K562 (cell line): ENCODE data around the gene SGMS1. TPM values are rescaled to one million over a fixed set of nuclear protein-coding genes. Genes with fewer than 3 reads are reported as not detected.
A peak's percentile ranks its signal among the peaks of the same experiment; 100 is the strongest.

Experiments
- ARID1B ChIP-seq: fragments of 450-650 bp; IDR thresholded peaks from 2 replicates; pipeline ENCODE4 v1.6.1; 2016; ENCODE audit warnings: antibody characterized with exemption, mild to moderate bottlenecking, inconsistent platforms
- CAMTA2 ChIP-seq: fragments of 250-450 bp; sonication (Bioruptor Pico); conservative IDR thresholded peaks from 2 replicates; pipeline ENCODE4 v1.5.1; 2022
- CBFA2T3 ChIP-seq: fragments of 450-650 bp; IDR thresholded peaks from 2 replicates; pipeline ENCODE4 v1.6.1; 2017
- GTF2A2 ChIP-seq: IDR thresholded peaks from 2 replicates; pipeline ENCODE4 v1.6.1; 2016; ENCODE audit warnings: mild to moderate bottlenecking, missing genetic modification characterization, missing compliant biosample characterization
- KAT8 ChIP-seq: fragments of 450-650 bp; IDR thresholded peaks from 2 replicates; pipeline ENCODE4 v1.6.1; 2016; ENCODE audit warnings: low read depth, mild to moderate bottlenecking
- NR2C2 ChIP-seq, 2 experiments: fragments of 200-800 bp in 1 of 2; sonication (Bioruptor generic) in 1 of 2; sonication (generic) in 1 of 2; formaldehyde crosslinking in 1 of 2; IDR thresholded peaks; 2 replicates each; pipeline versions ENCODE4 v1.6.1 to v1.8.0; 2016 to 2022; ENCODE audit warnings: mild to moderate bottlenecking in 1 of 2, missing compliant biosample characterization in 1 of 2, missing genetic modification characterization in 1 of 2, missing genetic modification reagents in 1 of 2
- RNF2 ChIP-seq: sonication (generic); IDR thresholded peaks from 2 replicates; pipeline ENCODE4 v1.6.1; 2016
- SETDB1 ChIP-seq: IDR thresholded peaks from one replicate; pipeline ENCODE4 v1.6.1; 2012; ENCODE audit warnings: low read length, control low read depth, inconsistent platforms
- SOX6 ChIP-seq: fragments of 450-650 bp; IDR thresholded peaks from 2 replicates; pipeline ENCODE4 v1.6.1; 2014; ENCODE audit warnings: mild to moderate bottlenecking
- SREBF1 ChIP-seq: fragments of 150-350 bp; IDR thresholded peaks from 2 replicates; pipeline ENCODE4 v1.6.1; 2014; ENCODE audit warnings: antibody characterized with exemption, low read depth, low read length, borderline replicate concordance
- ZNF140 ChIP-seq: fragments of 250-450 bp; sonication (Bioruptor Pico); IDR thresholded peaks from 2 replicates; pipeline ENCODE4 v1.8.0; 2021; ENCODE audit warnings: moderate library complexity, mild to moderate bottlenecking, inconsistent platforms
- ZNF224 ChIP-seq: sonication (generic); formaldehyde crosslinking; IDR thresholded peaks from 2 replicates; pipeline ENCODE4 v1.8.0; 2022; ENCODE audit warnings: mild to moderate bottlenecking, missing genetic modification reagents
- ZNF24 ChIP-seq: fragments of 450-650 bp; IDR thresholded peaks from 2 replicates; pipeline ENCODE4 v1.6.1; 2016
- ZNF282 ChIP-seq: sonication (generic); formaldehyde crosslinking; IDR thresholded peaks from 2 replicates; pipeline ENCODE4 v1.8.1; 2023; ENCODE audit warnings: missing genetic modification reagents
- ZNF780A ChIP-seq: fragments of 250-450 bp; sonication (Bioruptor Pico); IDR thresholded peaks from 2 replicates; pipeline ENCODE4 v1.5.0; 2021; ENCODE audit warnings: mild to moderate bottlenecking
- polyA plus RNA-seq, 8 experiments: library from polyadenylated mRNA; depleted of rRNA in 4 of 8; stranded (reverse) in 5 of 8; unstranded in 3 of 8; fragments of >200 nt; fragmentation: Nextera tagmentation in 2 of 8; fragmentation: Illumina TruSeq in 1 of 8; extraction: Ambion mirVana in 2 of 8; extraction: Trizol in 1 of 8; gene quantifications; 2 replicates each; pipeline versions ENCODE4 v1.2.1 to v1.2.3, GENCODE V29; 2011 to 2014; ENCODE audit warnings: inconsistent platforms in 1 of 8, missing spikeins in 1 of 8
- total RNA-seq, 7 experiments: library from RNA; depleted of rRNA in 6 of 7; stranded (reverse); fragments of >200 nt in 6 of 7; fragmentation: Illumina TruSeq in 2 of 7; extraction: Trizol in 2 of 7; gene quantifications; 2 replicates each; pipeline versions ENCODE4 v1.2.1 to v1.2.3, GENCODE V29; 2011 to 2021; ENCODE audit warnings: low replicate concordance in 1 of 7
- TF ChIP-seq, protein P1 (sequence below): sonication (generic); formaldehyde crosslinking; IDR thresholded peaks from 2 replicates; pipeline ENCODE4 v1.4.0; 2020; ENCODE audit warnings: mild to moderate bottlenecking, missing genetic modification reagents
- TF ChIP-seq, protein P2 (sequence below): sonication (generic); formaldehyde crosslinking; IDR thresholded peaks from 2 replicates; pipeline ENCODE4 v1.8.0; 2022; ENCODE audit warnings: mild to moderate bottlenecking, low read depth, missing genetic modification reagents
- TF ChIP-seq, protein P3 (sequence below): fragments of 450-650 bp; formaldehyde crosslinking; IDR thresholded peaks from 2 replicates; pipeline ENCODE4 v1.4.0; 2020; ENCODE audit warnings: mild to moderate bottlenecking
- TF ChIP-seq, protein P4 (sequence below): sonication (generic); formaldehyde crosslinking; IDR thresholded peaks from 2 replicates; pipeline ENCODE4 v1.8.1; 2022; ENCODE audit warnings: missing genetic modification reagents
- TF ChIP-seq, protein P5 (sequence below): sonication (generic); formaldehyde crosslinking; IDR thresholded peaks from 2 replicates; pipeline ENCODE4 v1.8.0; 2023; ENCODE audit warnings: mild to moderate bottlenecking, missing genetic modification reagents

Gene SGMS1
- total and polyA plus RNA-seq, 9 of the 15 experiments (the other 6 are each of a cell fraction or from before 2014, with no cell fraction given) = 22.6 to 232 (median 82.2) TPM

DNA sequence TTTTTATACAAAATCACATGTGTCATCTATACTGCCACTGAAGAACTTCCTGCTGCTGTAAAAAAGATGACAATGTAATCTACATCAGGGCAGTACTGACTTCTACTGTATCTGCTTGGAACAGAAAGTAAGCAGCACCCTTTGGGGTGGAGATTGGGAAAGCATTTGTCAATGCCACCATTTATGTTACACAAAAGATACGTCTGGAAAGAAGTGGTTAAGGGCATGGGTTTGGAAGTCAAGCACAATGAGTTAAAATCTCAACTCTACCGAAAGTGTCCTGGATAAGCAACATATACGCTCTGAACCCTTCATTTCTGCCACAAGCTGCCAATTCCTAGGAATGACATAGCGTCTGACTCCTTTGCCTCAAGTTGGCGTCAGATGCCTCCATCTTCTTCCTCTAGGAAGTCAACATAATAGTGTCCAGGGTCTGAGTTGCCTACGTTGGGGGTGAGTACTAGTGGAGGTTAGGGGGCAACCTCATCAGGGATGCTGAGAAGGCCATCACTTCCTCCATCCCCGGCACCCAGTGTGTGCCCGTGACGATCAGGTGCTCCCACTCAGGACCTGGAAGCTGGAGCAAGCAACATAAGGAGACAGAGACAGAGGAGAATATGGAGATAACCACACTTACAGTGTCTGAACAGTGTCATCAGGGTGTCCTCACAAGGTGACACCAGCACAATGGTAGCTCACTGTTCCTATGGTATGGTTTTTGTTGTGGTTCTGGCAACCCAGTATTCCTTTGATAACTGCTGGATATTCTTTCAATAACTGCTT, 58.3 kb downstream of the SGMS1 start (continued):
- TF ChIP-seq, protein P1, sequence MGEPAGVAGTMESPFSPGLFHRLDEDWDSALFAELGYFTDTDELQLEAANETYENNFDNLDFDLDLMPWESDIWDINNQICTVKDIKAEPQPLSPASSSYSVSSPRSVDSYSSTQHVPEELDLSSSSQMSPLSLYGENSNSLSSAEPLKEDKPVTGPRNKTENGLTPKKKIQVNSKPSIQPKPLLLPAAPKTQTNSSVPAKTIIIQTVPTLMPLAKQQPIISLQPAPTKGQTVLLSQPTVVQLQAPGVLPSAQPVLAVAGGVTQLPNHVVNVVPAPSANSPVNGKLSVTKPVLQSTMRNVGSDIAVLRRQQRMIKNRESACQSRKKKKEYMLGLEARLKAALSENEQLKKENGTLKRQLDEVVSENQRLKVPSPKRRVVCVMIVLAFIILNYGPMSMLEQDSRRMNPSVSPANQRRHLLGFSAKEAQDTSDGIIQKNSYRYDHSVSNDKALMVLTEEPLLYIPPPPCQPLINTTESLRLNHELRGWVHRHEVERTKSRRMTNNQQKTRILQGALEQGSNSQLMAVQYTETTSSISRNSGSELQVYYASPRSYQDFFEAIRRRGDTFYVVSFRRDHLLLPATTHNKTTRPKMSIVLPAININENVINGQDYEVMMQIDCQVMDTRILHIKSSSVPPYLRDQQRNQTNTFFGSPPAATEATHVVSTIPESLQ (CRISPR knock-in tag) = no peak
- TF ChIP-seq SREBF1 (no peak), ZNF780A (no peak), ZNF224 (CRISPR knock-in tag) (no peak), ZNF24 (no peak), RNF2 (no peak; the same call in 1 of the 2 replicates), KAT8 (no peak), SETDB1 (no peak), GTF2A2 (tag) (no peak; the same call in 1 of the 2 replicates), NR2C2 (CRISPR knock-in tag; IDR thresholded peaks at IDR 0.05) (no peak), NR2C2 (tag; IDR thresholded peaks at IDR 0.05) (no peak; the same call in 1 of the 2 replicates), CBFA2T3 (peak; percentile 97), SOX6 (peak; percentile 91), ZNF140 (CRISPR knock-in tag) (no peak), ZNF282 (CRISPR knock-in tag) (no peak), ARID1B (peak; percentile 97), CAMTA2 (no peak)
- TF ChIP-seq, protein P2, sequence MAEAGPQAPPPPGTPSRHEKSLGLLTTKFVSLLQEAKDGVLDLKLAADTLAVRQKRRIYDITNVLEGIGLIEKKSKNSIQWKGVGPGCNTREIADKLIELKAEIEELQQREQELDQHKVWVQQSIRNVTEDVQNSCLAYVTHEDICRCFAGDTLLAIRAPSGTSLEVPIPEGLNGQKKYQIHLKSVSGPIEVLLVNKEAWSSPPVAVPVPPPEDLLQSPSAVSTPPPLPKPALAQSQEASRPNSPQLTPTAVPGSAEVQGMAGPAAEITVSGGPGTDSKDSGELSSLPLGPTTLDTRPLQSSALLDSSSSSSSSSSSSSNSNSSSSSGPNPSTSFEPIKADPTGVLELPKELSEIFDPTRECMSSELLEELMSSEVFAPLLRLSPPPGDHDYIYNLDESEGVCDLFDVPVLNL (CRISPR knock-in tag) = no peak
- TF ChIP-seq, protein P3, sequence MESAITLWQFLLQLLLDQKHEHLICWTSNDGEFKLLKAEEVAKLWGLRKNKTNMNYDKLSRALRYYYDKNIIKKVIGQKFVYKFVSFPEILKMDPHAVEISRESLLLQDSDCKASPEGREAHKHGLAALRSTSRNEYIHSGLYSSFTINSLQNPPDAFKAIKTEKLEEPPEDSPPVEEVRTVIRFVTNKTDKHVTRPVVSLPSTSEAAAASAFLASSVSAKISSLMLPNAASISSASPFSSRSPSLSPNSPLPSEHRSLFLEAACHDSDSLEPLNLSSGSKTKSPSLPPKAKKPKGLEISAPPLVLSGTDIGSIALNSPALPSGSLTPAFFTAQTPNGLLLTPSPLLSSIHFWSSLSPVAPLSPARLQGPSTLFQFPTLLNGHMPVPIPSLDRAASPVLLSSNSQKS (CRISPR knock-in tag) = no peak
- TF ChIP-seq, protein P4, sequence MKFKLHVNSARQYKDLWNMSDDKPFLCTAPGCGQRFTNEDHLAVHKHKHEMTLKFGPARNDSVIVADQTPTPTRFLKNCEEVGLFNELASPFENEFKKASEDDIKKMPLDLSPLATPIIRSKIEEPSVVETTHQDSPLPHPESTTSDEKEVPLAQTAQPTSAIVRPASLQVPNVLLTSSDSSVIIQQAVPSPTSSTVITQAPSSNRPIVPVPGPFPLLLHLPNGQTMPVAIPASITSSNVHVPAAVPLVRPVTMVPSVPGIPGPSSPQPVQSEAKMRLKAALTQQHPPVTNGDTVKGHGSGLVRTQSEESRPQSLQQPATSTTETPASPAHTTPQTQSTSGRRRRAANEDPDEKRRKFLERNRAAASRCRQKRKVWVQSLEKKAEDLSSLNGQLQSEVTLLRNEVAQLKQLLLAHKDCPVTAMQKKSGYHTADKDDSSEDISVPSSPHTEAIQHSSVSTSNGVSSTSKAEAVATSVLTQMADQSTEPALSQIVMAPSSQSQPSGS (CRISPR knock-in tag) = no peak
- TF ChIP-seq, protein P5, sequence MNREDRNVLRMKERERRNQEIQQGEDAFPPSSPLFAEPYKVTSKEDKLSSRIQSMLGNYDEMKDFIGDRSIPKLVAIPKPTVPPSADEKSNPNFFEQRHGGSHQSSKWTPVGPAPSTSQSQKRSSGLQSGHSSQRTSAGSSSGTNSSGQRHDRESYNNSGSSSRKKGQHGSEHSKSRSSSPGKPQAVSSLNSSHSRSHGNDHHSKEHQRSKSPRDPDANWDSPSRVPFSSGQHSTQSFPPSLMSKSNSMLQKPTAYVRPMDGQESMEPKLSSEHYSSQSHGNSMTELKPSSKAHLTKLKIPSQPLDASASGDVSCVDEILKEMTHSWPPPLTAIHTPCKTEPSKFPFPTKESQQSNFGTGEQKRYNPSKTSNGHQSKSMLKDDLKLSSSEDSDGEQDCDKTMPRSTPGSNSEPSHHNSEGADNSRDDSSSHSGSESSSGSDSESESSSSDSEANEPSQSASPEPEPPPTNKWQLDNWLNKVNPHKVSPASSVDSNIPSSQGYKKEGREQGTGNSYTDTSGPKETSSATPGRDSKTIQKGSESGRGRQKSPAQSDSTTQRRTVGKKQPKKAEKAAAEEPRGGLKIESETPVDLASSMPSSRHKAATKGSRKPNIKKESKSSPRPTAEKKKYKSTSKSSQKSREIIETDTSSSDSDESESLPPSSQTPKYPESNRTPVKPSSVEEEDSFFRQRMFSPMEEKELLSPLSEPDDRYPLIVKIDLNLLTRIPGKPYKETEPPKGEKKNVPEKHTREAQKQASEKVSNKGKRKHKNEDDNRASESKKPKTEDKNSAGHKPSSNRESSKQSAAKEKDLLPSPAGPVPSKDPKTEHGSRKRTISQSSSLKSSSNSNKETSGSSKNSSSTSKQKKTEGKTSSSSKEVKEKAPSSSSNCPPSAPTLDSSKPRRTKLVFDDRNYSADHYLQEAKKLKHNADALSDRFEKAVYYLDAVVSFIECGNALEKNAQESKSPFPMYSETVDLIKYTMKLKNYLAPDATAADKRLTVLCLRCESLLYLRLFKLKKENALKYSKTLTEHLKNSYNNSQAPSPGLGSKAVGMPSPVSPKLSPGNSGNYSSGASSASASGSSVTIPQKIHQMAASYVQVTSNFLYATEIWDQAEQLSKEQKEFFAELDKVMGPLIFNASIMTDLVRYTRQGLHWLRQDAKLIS (CRISPR knock-in tag) = no peak
